GM21526 (cell line): ENCODE data around the gene RASA2.

Source experiments
- ATAC-seq: cut with Tn5 transposase; IDR thresholded peaks from one replicate; pipeline ENCODE4 v1.9.1; 2021; ENCODE audit warnings: moderate library complexity; ENCODE audit not compliant: unreplicated experiment, low FRiP score

RASA2 gene

DNA sequence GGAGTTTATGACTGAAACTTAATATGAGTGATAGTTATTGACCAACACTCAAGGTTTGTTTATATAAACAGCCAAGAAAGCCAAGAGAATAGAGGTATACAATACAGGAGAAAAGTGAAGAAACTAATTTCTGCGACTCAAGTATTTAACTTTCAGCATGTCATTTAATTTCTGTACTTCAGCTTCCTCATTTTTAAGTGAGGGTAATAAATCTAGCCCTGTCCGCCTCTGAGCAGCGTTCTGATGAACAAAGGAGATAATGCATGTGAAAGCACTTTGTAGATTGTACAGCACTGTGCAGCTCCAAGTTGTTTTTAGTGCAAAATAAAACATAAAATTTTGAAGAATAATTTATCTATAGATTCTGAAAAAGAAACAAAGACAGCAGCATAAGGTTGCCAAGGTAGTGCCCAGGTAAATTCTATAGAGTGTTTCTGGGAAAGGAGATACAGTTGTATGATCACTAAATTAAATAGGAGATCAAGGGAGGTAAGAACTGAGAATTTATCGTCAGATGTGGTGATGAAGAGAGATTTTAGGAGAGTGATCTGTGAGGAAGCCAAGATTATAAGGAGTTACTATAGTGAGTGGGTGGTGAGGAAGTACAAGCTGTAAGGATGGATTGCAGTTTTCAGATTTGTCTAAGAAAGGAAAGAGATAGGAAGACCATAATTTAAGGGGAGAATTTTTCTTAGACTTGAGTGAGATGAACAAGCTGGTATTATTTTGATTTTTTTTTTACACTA is 71.3 kb downstream of the RASA2 start:
- ATAC-seq = no peak

- ATAC-seq = no peak
These were observed 74.7 kb downstream of the RASA2 start for GRCh38 chr3:141561426-141562034.

GRCh38 chr3:141564241-141564640 is 77.4 kb downstream of the RASA2 start:
- ATAC-seq = no peak

GRCh38 chr3:141570068-141570467 is 83.2 kb downstream of the RASA2 start:
- no peak for ATAC-seq

DNA sequence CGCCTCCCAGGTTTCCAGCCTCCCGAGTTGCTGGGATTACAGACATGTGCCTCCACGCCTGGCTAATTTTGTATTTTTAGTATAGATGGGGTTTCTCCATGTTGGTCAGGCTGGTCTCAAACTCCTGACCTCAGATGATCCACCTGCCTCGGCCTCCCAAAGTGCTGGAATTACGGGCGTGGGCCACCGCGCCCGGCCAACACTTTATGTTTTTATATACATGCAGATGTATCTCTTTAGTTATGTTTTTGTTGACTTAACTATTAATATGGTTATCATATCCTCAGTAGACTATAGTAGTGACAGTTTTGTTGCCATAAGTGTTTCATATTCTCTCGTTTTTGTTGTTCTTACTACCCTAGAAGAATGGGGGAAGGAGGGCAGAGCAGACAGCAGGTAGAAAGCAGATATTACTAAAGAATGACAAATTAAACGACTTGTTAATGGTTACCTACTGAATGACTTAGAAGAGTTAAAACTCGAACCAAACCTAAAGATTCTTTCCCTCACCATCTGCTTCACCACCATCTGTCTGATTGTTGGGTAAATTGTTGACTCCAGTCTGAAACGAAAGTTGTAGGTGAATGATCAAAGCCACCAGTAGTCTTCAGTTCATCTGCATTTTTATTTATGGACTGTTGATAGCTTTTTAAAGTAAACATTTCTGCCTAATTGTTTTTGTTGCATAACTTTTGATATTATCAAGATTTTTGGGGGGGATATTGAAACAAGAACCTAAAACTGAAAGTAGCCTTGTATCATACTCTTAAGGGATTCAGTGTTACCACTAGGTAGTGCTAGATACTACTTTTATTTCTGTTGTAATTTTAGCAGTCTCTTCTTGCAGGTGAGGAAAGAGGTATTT is 89.3 kb downstream of the RASA2 start:
- ATAC-seq = no peak

DNA sequence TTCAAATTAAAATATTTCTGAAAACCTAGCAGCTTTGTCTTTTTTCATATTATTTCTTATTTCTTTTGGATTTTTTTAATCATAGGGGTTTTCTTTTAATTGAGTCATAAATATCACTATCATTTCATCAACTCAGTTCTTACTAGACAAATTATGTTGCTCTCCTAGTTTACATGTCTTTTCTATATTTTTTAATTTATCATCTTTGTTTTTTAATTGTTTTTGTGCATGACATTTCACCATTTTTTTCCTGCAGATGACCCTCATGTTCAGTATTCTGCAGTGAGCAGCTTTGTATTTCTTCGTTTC is 89.9 kb downstream of the RASA2 start:
- no peak for ATAC-seq

- no peak for ATAC-seq
These were observed 91.6 kb downstream of the RASA2 start for GRCh38 chr3:141578202-141578973.

GRCh38 chr3:141594357-141594756 is 107.5 kb downstream of the RASA2 start:
- no peak for ATAC-seq

GRCh38 chr3:141597931-141598330 is 111.1 kb downstream of the RASA2 start:
- ATAC-seq = no peak

DNA sequence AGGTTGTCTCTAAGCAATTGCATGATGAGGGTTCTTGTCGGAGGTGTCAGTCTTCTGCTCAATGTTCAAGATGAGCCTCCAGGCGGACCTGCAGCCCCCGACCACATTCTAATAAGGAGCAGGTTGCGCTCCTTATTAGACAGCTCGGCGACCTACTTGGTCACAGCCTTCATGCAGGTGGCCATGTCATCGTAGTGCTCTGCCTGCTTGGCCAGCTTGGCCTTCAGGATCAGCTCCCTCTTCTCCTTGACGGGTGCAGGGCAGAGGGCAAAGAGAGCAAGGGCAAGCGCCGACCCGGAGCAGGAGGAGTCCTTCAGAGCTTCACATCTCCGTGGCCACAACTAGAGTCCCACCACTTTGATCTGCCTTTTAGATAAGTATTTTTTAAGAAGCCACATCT is 113.5 kb downstream of the RASA2 start:
- ATAC-seq = no peak

DNA sequence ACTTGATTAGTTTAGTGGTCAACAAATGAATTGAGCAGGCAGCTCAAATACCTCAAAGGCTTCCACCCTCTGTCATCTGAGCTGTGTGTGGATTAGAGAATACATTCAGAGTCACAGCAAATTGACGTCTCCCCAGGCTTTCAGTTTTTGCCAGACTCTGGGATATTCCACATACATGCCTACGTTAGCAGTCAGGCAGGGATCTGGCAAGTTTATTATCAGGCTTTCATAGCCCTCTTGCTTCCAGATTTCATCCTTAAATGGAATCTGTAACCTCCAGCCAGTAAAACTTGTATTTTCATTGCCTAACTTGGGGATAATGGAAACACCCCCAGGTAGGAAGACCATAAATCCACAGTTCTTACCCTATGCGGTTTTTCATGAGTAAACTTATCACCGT is 115.9 kb downstream of the RASA2 start:
- no peak for ATAC-seq

- no peak for ATAC-seq
These were observed 116.7 kb downstream of the RASA2 start for GRCh38 chr3:141603473-141604035.

- no peak for ATAC-seq
These were observed 119.1 kb downstream of the RASA2 start for GRCh38 chr3:141605883-141606282.

GRCh38 chr3:141608438-141608837 is 121.6 kb downstream of the RASA2 start:
- no peak for ATAC-seq

DNA sequence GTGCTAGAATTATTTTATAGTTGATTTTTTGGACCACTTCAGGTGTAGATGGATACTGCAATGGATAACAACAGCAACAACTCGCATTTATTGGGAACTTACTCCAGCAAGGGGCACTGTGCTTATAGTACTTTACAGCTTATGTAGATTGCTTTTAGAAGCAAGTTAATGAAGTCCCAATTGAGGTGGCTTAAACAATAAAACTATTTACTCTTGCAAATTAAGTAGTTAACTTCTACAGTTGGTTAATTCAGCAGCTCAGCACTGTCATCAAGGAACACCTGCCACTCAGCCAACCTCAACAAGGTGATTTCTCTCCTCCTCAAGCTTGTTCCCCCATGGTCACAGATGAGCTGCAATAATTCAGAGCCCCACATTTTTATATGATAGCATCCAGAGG is 124.1 kb downstream of the RASA2 start:
- no peak for ATAC-seq

DNA sequence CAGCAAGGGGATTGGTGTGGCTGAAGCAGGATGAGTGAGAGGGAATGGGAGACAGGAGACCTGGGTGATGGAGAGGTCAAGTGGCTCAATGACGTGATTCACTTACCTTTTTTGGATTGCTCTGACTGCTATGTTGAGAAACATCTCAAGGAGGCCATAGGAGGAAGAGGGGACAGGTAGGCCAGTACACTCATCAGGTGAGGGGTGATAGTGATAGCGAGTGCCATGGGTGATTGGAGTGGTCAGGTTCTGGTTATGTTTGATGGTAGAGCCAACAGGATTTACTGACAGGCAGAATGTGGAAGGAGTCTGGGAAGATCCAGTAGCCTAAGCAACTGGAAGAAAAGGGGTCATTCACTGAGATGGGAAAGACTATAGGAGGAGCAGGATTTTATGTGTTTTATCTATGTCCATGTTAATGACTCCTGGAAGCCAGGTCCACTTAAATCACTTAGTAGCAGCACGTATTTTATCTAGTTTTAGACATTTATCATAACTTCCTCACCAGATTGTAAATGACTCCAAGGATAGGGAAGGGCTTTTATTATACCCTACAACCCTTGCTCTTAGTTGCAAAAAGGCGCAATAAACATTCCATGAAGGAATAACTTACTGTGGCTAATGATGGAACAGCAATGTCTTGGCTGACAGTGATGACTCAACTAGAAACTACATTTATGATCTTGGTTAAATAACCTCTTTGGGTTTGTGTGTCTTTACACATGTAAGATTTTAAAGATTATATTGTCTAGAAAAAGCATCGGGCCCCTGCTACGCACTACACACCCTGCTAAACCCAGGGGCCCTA is 131.5 kb downstream of the RASA2 start:
- no peak for ATAC-seq

DNA sequence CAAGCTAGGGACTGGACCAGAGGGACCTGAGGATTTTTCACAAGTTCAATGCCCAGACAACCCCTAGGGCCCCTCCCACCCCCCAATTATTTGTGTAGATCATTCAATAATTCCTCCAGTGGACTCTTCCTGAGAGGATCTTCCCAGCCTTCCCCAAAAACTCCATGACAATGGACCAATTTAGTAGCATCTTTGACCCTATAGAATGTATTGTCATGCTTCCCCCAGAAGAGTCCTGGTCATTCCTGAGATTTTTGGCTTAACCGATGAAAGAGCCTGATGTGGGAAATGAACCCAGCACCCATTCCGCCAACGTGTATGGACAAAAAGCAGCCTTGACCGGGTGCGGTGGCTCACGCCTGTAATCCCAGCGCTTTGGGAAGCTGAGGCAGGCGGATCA is 132.1 kb downstream of the RASA2 start:
- no peak for ATAC-seq

GRCh38 chr3:141619450-141619849 is 132.6 kb downstream of the RASA2 start:
- ATAC-seq = no peak

- ATAC-seq = no peak
These were observed 136.9 kb downstream of the RASA2 start for GRCh38 chr3:141623691-141624090.

DNA sequence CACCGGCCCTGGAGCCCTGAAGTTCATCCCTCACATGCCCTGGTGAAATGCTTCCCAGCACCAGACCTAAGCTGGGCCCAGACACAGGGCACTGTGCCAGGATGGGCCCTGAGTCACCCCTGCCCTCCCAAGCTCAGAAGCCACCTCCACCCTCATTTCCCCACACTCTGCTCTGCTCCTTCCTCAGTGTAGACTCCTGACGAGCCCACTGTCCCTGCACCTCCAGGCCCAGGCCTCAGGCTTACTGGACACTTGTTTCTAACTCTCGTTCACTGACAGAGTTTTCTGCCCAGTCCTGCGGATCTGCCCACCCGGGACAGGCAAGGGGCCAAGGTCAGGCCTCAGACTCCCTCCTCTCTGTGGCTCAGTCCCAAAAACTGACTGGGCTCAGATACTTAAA is 138.7 kb downstream of the RASA2 start:
- no peak for ATAC-seq
